ENCODE measurements around the gene HLX.

The HLX gene

DNA sequence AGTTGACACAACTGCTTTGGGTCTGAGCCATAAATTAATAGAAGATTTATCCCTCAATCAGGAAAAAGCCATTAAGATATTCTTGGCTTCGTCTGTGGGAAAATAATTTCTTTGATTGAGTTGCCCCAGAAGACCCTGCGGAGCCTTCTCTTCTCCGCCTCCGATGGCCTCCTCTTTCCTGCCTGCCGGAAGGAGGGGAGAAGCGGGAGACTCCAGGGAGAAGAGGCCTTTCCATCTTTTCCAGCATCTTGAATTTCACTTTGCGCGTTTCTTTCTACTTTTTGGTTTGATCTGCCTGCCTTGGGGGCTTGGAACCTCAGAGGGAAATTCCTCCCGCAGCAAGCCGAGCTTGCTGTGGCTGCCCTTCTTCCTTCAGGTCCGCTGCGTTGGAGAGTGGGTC, 16.8 kb downstream of the HLX start:
- DNase-seq (ENCODE audit: low read depth): no peak

- no peak for DNase-seq (ENCODE audit: low read depth)
Measured at GRCh38 chr1:220900842-220901241, 21.6 kb downstream of the HLX start.

DNA sequence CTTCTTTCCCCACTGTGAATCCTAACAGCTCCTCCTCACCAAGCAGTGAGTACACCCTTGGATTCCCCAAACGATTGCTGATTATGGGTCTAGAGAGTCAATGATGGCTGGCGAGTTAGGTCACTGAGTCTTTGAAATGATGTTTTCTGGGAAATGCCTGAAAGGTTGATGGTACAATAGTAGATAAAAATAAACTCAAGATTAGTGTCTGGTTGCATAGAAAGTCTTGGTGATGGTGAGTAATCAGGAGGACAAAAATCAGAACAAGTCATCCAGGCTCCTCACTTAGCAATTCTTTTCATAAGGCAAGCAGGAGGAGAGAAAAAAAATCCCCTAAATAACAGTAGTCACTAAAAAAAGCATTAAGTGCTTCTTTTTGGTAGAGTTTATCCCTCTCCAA, 22.6 kb downstream of the HLX start:
- no peak for DNase-seq (ENCODE audit: low read depth)

DNA sequence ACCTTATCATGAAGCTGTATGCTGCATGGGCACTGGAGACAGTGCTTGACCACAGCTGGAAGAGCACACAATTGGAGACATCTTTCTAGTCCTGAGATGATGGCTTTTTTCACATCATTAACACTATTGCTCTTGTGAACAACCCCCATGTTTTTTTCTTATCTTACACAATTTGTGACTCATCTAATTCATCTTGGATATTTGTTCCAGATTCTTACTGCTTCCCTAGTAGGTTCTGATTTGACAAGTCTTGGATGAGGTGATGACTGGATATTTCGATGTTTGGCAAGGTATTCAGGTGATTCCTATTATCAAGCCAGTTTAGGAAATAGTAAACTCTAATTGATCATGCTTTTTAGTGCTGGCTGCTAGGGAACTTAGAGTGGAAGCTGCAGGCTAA, 23.7 kb downstream of the HLX start:
- no peak for DNase-seq (ENCODE audit: low read depth)

DNA sequence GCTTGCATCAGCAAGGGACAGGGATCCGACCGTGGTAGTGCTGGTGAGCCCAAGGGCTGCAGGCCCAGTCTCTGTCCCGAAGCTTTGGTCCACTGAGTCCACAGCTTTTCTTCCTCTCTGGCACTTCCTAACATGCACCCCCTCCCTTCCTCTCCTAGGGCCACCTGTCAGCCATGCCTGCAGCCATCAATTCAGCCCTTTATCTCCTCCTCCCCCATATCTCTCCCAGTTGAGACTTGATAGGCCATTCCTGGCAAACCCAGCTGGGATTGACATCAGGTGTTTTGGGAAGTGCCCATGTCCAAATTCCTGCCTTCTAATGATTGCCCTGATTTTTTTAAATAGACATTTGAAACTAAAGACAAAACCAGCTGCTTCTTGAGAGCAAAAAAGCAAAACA, 25.6 kb downstream of the HLX start:
- DNase-seq (ENCODE audit: low read depth): no peak

GRCh38 chr1:220905650-220906560, 26.7 kb downstream of the HLX start:
- no peak for DNase-seq (ENCODE audit: low read depth)

DNA sequence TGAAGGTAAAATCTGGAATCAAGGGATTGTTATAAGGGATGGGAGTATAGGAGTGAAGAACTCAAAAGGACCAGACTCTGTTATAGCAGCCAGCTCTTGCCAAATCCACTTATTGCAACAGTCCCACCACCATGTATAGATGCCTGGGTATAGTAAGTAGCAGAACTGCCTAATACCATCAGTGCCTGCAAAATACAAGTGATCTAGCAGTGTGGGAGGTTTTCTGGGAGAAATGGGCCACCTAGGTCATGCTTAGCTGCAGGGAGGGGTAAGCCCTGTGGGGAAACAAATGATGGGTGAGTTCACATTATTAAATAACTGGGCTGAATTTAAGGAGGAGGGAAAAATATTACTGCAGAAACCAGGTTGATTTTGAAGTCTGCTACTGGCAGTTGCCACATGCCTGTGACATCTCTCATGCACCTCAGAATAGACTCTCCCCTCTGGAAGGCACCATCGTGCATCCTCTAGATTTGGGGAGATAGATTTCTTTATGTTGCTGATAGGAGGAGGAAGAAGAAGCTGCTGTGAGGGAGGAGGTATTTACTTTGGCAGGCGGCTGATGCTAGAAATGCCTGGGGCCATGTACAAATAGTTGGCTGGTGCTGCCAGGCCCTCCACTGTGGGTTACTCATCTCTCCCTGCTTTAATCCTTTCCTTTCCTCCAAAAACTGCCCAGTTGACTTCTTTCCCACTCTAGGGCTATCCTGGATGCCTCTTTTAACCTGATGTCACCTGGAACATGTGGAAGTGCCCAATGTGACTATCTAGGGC, 27.5 kb downstream of the HLX start:
- no peak for DNase-seq (ENCODE audit: low read depth)

DNA sequence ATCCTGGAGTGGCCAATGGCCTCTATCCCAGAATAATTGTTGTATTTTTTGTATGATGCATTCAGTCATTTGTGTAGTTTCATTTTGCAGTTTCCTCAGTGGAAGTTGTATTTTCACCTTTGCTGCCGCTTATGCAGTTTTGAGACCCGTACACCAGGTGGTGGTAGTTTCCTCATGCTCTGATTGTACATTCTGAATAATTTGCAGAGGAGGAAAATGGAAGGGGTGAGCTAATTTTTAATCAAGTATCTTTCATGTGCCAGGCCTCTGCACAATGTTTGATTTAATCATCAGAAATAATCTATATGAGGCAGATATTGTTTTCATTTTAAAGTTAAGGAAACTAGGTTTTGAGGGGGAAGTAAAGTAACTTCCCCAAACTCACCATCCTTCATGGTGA, 29.5 kb downstream of the HLX start:
- DNase-seq (ENCODE audit: low read depth): no peak

DNA sequence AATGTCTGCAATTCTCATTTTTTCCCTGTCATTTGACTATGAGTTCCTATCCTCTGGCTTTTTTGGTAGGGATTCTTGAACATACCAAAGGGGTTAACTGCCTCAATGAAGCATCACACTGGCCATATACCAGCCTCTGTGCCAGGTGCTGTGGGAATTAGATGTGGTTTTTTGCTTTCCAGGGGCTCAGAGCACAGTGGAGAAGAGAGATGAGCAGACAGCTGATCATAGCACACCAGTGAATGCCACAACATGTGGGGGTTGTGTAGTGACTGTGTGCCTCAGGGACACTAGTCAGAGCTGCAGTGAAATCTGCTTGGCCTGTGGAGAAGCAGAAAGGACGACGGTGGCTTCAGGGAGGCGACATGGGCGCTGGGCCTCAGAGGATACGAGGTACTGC, 30.8 kb downstream of the HLX start:
- DNase-seq (ENCODE audit: low read depth): no peak

DNA sequence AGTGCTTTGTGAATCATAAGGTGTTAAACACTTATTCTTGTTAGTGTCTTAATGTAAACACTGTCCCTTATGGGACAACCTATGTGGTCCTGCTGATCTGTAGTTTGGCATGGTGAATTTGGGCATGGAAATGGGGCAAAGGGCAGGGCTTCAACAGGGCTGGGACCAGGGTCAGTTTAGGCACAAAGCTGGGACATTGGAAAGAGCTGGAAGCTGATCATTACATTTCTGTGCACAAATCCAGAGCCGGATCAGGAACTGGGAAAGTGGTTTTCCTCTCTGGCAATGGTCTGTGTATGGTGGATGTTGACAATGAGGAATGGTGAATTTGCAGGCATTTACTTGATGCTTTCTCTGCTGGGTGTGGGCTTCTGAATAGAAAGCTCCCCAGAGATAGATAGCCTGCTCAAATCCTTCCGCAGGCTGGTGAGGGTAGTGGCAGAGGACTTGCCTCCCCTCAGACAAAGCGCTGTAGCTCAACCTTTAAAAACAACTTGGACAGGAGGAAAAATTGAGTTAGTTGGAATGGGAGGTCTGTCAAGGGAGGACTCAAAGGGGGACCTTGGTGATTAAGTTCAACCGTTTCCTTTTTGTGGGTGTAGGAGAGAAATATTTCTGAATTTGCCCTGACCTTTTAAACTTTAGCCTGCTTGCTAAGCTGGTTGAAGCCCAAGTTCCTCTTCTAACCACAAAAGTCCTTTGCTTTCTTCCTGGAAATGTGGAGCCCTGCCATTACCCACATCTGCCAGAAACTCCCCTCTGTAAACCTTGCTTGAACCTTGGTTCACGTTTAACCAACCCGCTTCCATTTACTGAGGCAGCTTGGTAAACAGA, 35.3 kb downstream of the HLX start:
- DNase-seq (ENCODE audit: low read depth): no peak

DNA sequence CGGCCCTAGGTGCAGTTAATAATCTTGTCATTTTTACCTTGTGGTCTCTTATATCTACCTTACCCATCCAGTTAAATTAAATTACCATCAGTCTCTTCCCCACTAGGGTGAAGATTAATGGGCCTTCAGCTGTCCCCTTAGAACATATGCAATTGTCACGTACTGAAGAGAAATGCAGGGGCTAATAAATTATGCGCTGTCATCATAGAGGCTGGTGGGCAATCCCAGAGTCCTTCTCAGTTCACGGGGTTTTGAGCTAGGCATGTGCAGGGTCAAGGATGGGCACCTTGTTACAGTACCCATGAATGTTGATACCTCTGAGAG, 35.8 kb downstream of the HLX start:
- DNase-seq (ENCODE audit: low read depth): no peak

- DNase-seq (ENCODE audit: low read depth): no peak
Measured at GRCh38 chr1:220915954-220916353, 36.7 kb downstream of the HLX start.

GRCh38 chr1:220917101-220917500, 37.9 kb downstream of the HLX start:
- no peak for DNase-seq (ENCODE audit: low read depth)

- no peak for DNase-seq (ENCODE audit: low read depth)
Measured at GRCh38 chr1:220917535-220918209, 38.4 kb downstream of the HLX start.

DNA sequence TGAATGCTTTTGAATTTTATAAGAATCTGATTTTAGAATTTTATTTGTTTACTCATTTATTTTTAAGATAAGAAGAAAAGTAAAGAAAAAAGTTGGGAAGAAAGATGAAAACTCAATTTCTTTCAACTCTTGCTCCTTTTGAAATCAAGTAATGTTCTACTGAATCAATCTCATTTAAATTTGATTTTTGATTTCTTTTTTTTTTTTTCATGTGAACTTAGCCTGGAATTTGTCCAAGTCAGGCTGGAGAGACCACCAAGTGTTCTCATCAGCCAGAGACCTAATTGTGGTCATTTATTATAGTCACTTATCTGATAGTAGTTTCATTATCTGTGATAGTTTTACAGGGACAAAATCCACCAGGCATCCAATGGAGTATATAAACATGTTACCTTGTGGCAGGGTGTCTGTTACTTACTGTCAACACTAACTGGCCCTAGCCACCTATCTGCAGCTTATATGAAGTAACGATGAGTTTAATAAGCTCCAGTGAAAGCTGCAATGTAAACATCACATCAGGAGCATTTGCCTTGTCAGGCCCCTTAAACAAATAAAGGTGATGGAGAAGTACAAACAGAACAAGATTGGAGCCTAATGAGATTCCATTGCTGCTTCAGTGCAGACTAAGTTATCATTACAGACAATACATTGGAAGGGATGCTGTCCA, 39.2 kb downstream of the HLX start:
- no peak for DNase-seq (ENCODE audit: low read depth)

GRCh38 chr1:220920967-220921366, 41.7 kb downstream of the HLX start:
- no peak for DNase-seq (ENCODE audit: low read depth)

DNA sequence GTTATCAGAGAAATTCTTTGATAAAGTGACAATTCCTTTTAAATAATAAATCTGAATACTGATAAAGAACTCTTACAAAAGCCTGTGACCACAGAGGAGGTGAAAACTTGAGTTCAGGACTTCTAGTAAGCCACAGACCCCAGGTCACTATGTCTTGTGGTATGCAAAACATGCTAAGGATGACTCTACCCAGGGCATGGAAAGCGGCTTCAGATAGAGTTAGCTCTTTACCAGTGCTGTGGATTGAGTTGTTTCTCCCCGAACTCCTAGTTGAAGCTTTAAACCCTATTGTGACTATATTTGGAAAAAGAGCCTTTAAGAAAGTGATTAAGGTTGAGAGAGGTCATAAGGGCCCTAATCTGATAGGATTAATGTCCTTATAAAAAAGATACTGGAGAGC, 42.3 kb downstream of the HLX start:
- DNase-seq (ENCODE audit: low read depth): no peak

- no peak for DNase-seq (ENCODE audit: low read depth)
Measured at GRCh38 chr1:220921971-220922635, 42.9 kb downstream of the HLX start.

DNA sequence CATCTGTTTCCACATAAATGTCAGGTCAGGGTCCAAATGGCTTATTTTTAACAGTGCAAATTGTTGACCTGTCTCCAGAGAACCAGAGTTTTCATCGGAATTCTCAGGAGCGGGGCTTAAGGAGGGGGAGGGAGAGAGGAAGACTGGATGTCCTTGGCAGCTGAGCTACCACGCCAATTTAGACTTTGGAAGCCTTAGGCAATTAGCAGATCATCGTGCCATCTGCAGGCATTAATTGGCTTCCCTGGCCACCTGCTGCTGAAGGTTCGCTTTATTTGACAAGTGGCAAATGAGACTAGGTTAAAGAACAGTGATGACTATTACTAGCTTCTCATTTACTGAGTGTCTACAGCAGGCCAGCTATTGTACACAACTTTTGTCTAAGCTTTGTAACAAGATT, 43.7 kb downstream of the HLX start:
- DNase-seq (ENCODE audit: low read depth): no peak

DNA sequence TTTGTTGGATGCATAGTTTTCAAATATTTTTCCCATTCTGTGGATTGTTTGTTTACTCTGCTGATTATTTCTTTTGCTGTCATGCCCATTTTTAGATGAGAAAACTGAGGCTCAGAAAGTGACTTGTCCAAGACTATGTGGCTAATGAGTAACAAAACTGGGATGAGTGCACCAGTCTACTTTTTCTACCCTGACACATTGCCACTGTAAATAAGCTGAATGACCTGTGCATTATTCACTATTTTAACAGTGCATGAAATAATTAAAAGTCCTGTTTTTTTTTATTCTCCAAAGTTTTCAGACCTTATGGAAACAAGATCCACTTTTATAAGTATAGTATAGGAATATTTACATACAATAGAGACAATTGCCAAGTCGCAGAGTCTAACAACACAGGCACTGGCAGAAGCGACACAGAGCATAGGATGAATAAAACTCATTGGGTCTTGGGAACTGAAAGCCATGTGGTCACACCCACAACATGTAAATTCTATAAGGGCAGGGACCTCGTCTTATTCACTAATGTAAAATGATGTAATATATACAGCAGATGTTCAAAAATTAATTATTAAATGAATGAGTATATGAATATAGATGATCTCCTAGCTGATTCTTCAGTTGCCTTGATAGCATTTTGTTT, 45.2 kb downstream of the HLX start:
- DNase-seq (ENCODE audit: low read depth): no peak

DNA sequence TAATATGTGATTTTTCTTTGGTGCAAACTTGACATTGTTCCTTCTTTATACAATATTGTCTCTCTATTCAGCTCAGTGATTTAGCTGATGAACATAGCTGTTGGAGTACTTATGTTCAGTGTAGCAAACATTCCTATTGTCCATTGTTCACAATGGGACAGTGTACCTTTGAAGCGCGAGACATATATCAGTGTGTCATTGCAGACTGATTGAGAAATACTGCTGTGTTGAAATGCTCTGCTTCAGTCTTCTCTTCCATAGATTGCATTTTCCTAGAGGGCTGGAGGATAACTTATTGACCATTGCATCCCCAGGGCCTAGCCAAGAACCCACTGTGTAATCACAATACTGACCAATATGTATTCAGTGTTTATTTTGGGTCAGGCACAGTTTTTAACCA, 46.5 kb downstream of the HLX start:
- no peak for DNase-seq (ENCODE audit: low read depth)

Measured in stimulated activated CD8-positive, alpha-beta memory T cell treated with anti-CD3 and anti-CD28 coated beads, Interleukin-15, amount 100 ng/mL, for 24 hours (primary cell).